HT1080 (cell line): ENCODE results near the gene DLK1. TPM values are rescaled to one million over a fixed set of nuclear protein-coding genes. Genes with fewer than 3 reads are reported as not detected.

Source experiments
- DNase-seq: peaks from one replicate; pipeline ENCODE4 v3.0.0-alpha.2; 2015; ENCODE audit warnings: low read depth
- total RNA-seq: library from RNA; depleted of rRNA; stranded (reverse); fragments of >200 nt; shearing (Covaris generic); gene quantifications from 2 replicates; pipeline ENCODE4 v1.2.3, GENCODE V29; 2014

Gene DLK1
- total RNA-seq, 1 experiment from 2014 or later, result not detected

DNA sequence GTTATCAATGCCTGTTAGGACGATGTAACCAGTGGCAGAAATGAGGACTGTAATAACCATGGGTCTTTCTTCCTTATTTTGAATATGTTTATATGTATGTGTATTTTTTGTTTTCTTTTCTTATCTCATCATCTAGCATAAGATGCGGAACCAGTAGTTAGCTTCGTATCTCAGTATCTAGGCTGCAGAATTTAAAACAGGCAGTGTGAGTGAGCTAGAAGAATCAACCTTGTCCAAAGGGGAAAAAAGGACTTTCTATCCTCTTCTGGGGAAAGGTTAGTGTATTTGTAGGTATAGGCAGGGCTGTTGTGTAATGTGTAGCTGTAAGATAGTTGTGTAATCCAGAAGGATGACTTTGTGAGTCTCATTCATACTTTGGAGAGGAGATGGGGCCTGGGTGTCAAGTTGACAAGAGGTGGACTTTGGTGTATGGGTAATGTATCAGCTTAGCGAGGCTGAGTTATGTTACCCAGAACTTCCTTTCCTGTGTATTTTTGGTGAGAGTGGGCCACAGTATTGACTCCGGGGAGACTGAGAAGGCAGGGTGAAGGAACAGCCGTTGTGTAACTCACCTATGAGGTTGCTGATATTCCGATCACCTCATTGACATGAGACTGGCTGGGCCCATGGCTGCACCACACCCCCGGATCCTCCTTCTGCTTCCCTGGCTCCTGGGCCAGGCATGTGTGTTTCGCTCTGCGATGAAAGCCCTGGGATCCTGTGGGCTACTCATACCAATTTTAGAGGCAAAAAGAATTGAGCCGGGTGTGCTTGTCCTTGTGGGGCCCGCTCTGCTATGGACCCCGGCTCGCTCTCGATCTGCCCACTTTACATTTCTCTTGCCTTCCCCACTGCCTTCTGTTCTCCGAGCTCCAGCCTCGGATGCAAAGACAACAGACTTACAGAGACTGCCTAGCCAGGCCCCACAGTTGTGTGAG is 24.3 kb downstream of the DLK1 start:
- no peak for DNase-seq

DNA sequence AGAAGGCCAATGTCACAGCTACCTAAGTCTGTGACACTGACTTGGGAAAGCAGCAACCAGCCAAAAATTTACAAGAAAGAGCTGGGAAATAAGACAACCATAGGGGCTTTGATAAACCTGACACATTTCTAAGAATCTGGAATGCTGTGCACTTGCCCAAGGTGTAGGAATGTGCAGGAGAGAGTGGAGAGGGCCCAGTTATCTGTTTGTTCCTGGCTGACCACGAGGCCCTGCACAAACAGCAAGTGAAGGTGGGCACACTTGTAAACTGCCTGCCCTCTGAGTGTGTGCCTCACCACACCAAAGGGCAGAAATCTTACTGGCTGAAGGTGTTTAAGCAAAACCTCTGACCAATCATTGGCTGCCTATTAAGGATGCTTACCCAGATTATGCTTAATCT is 27.3 kb downstream of the DLK1 start:
- no peak for DNase-seq

DNA sequence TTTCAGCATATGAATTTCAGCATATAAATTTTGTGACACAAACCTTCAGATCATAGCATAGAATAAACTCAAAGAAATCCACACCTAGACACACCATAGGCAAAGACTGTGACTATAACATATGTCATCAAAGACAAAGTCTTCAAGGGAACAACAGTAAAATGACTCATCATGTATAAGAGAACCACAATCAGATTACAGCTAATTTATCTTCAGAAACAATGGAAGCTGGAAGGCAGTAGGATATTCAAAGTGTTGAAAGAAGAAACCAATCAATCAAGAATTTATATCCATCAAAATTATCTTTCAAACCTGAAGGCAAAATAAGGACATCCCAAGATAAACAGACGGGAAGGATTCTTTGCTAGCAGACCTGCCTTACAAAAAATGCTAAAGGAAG is 29.0 kb downstream of the DLK1 start:
- peak; percentile 51 for DNase-seq

DNA sequence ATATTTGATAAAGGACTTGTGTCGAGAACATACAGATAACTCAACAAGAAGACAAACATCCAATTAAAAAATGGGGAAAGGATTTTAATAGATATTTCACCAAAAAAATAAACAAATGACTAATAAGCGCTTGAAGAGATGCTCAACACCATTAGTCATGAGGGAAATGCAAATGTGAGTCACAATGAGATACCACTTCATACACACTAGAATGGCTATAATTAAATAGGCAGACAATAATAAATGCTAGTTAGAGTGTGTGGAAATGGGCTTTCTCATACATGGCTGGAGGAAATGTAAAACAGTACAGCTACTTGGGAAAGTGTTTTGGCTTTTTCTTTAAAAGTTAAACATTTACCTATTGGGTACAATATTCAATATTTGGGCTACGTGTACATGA is 34.8 kb downstream of the DLK1 start:
- peak; percentile 57 for DNase-seq

DNA sequence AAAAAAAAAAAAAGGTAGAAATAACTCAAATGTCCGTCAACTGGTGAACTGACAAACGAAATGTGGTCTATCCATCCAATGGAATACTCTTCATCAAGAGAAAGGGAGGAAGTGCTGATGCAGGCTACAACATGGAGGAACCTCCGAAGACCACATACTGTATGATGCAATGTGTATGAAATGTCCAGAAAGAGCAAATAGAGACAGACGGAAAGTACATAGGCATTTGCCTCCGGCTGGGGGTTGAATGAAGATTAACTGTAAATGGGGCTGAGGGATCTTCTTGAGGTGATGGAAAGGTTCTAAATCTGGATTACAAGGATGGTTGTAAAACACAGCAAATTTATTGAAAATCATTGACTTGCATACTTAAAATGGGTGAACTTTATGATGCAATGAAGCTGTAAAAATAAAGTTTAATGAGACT is 35.4 kb downstream of the DLK1 start:
- DNase-seq, result no peak

DNA sequence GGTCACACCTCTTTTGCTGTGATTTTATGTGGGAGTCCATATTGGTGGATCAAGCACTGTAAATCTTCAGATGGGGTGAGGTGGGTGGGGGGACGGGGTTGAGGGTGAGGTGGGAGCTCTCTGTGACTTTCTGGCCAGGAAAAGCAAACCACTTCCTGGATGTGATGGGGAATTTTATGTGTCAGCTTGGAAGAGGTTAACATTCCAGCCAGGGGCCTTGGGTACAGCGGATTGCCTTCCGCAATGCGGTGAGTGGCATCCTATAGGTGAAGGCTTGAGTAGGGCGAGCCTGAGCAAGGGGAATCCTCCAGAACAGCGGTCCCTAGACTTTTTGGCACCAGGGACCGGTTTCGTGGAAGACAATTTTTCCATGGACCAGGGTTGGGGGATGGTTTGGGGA is 36.2 kb downstream of the DLK1 start:
- peak; percentile 32 for DNase-seq

DNA sequence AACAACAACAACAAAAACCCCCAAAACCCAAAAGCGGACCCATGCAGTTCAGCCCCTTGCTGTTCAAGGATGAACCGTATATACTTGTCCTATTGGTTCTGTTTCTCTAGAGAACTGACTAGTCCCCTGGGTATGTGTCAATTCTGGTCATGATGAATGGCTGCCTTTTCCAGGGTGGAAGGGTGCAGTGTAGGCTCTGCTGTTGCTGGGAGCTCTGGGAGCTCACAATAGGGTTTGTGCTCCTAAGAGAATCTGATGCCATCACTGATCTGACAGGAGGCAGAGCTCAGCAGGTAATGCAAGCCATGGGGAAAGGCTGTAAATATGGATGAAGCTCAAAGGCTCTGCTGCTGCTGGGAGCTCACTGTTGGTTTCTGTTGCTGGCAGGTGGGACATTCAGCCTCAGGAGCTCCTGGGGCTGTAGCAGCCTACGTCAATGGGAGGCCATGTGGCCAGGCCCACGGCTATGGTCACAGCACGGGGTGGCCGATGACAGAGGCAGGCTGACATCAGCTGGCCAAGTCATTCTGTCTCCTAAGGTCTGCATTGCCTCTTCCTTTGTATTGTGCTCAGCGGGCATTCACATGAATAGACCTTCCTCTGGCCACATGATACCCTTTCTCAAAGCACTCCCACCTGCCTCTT is 37.9 kb downstream of the DLK1 start:
- no peak for DNase-seq

DNA sequence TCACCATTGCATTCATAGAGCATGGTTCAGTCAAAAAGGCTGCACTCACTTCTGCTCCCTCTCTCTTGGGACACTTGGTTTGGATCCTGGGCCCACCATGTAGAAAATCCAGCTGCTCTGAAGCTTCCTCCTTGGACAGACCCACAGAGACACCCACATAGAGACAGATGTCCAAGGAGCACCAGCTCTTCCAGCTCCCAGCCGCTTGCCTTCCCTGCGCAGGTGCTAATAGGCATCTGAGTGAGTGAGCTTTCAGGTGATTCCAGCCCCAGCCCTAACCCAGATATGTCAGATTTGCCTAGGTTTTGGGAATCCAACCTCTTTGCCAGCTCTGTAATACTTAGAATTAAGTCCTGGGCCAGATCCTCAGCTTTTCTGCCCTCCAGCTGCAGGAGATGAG is 38.6 kb downstream of the DLK1 start:
- no peak for DNase-seq

DNA sequence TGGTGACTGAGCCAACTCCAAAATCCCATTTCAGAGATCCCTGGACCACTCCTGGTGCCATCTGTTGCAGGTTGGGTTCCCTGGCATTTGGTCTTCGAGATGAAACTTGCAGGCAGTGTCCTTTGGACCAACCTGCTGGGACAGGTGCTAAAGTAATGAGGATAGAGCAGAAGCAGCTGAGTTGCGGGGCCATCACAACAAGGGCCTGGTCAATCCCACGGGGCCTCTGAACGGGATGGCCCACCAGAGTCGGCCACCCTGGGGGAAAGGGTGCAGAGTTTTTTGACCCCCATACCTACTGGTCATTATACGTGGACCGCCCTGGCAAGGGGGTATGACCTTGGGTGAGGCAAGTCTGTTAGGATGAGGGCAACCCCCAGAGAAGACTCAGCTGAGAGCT is 39.3 kb downstream of the DLK1 start:
- no peak for DNase-seq

DNA sequence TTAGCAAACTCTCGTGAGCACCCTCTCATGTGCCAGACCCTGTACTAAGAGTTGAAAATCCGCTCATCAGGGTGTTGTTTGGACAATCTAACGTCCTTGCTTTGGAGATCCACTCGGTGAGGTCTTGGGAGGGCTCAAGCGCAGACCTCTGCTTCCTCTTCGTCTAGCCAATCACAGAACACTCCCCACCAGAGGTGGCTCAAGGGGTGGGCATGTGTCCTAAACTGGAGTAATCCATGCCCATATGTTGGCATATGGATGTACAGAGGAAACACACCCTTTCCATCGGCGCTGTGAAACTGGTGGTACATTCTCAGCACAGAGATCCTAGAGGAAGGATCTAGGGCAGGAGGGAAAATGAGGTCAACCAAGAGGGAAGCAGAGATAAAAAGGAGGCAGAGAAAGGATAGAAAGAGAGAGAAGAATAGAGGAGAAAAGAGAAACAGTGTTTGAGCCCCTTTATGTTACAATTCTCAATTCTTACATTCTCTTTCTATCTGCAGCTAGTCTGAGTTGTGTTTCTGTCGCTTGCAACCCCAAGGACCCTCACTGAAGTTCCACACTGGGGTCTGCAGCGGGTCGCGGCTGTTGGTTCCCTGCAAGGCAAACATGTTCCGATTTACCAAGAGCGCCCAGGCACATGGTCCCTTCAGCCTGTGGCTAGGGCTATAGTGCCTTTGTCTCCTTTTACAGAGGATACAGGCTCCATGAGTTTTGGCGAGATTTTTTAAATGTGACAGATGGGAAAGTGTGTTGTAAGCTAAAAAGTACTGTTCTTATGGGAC is 40.5 kb downstream of the DLK1 start:
- no peak for DNase-seq

DNA sequence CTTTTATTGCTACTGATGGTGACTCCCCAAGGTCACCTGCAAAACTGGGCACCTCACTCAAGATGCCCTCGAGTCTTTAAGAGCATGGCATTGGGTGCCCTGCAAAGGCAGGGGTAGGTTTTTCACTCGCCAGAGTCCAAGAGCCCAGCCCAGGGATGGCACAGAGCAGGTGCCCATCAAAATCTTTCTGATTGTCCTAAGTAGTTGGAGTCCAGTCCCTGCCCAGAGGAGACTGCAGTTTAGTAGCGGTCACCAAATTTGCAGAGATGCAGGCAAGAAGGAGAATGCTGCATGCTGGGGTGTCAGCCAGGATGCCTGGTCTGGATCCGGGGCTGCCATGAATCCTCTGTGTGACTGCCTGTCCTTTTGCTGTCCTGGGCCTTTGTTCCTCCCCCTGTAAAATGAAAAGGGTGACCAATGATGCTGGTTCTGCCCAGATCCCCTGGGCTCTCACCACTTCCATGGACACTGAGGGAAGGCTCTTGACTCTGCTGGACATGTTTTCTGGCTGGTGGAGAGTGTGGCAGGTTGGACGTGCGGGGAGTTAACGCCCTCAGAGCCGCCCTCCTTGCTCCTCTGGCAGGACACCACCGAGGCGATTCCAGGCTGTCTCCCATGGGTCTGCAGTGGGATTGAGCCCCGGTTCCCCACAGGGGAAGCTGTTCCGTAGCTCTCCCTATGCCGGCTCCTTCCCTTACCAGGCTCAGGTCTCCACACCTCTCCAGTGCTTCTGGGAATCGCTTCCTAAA is 41.3 kb downstream of the DLK1 start:
- DNase-seq, result no peak

DNA sequence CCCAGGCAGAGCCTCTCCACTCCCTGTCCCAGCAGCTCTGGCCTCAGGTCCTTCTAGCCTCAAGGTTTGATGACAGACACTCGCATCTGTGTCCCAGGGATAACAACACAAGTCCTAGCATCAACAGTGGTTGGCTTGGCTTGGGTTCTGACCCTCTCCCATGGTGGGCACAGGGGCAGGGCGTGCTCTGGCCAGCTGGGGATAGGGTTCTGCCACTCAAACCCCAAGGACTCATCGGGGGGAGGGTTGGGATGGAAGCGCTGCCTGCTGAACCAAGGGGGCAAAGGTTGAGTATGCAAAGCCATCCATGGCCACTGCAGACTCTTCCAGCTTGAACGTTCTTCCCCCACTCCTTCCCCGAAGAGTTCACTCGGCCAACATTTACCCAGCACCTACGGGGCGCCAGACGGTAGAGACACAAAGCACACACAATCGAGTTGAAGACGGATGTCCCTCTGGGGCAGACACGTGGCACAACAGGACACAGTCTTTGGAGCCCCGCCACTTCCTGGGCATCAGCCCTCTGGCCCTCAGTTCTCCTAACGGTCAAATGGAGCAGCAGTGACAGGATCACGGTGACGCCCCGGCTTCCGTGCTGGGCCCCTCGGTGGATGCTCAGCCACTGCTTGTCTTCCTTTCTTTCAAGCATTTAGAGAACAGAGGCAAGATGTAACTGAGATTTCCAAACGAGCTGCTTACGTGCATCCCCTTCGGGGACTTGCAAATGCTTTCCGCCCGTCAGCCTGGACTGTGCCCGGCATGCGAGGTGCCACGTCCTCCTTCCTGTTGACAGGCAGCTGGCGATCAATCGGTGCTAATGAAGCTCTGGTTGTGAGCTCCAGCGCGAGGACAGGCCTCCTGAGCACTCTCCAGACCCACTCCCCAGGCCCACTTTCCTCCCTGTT is 42.6 kb downstream of the DLK1 start:
- DNase-seq, result no peak

DNA sequence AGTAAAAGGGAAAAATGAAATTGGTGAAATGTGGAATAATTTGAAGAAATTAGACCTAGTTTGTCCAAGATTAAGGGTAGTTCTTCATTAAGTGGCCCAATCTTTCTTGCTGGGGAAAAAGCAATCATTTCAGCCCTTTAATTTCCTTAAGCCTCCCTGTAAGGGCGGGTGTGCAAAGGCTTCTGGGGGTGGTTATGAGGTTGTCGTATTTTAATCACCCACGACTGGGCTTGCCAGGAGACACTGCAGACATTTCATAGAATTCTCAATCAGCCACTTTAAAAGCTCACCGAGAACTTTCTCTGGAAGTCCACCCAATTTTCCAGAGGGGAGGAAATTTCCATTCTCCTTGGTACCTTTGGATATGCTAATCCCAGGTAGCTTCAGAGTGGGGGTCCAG is 43.4 kb downstream of the DLK1 start:
- no peak for DNase-seq

DNA sequence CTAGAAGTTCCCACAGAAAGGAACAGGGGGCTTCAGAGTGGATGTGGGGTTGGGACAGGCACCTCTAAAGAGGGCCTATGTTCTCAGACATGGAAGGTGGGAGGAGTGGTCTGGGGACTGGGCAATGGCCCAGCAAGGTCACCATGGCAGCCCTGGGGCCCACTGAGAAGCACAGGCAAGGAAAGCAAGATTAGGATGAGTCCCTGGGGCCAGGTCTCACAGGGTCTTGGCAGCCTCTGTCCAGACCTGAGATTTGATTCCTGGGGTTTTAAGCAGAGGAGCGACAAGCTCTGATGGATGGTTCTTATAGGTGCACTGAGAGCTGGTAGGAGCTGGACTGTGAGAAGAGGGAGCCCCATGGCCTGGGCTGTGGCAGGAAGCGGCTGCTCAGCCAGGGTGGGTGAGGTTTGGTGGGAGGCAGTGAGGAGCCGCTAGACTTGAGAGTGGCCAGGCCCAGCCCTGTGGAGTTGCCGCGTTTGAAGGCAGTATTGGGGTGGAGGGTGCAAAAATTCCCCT is 44.0 kb downstream of the DLK1 start:
- no peak for DNase-seq

DNA sequence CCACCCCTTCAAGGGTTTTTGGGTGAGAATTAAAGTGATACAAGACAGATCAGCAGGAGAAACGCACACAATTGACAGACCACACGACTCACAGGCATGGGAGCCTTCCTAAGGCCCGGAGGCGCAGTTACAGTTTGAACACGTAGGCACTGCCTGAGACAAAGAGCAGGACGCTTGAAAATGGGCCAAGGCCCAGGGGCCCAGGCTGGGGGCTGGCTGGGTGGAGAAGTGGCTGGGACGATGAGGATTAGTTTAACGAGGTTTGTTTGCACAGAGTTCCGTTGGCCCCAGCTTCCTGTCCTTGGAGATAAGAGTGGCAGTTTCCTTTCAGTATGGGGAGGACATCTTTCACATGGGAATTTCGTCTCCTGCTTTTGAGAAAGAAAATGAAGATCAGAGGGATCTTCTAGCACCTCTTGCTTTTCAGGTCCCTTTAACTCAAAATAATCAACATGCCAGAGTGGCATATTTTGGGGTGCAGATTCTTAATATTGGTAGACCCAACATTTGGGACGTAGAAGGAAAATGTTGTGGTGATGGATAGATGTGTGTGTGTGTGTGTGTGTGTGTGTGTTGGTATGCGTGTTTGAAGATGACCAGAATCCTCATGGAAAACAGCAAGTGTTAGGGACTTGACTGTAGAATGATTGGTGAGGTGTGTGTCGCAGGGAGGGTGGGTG is 44.6 kb downstream of the DLK1 start:
- no peak for DNase-seq

DNA sequence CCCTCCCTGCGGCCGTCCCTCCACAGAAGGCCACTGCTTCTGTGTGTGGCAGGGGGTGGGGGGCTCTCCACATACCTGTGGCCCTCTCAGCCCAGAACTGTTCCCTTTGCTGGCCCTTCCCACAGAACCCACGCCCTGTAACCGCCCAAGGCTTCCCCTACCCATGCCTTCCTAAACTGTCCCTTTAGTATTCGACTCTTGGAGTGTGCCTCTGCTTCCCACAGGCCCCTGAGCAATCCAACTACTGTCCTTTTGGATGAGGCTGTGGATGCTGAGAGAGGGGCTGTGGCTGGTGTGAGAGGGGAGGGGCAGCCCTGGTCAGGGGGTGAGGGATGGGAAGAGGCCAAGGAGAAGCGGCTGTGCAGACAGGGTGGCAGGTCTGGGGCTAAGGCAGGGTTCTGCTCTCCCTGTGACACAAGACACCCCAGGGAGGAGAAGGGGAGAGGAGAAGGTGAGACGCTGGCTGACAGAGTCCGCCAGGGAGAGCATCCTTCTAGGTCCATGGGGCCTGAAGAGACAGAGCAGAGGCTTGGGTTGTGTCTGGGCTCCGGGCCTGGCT is 46.0 kb downstream of the DLK1 start:
- no peak for DNase-seq

DNA sequence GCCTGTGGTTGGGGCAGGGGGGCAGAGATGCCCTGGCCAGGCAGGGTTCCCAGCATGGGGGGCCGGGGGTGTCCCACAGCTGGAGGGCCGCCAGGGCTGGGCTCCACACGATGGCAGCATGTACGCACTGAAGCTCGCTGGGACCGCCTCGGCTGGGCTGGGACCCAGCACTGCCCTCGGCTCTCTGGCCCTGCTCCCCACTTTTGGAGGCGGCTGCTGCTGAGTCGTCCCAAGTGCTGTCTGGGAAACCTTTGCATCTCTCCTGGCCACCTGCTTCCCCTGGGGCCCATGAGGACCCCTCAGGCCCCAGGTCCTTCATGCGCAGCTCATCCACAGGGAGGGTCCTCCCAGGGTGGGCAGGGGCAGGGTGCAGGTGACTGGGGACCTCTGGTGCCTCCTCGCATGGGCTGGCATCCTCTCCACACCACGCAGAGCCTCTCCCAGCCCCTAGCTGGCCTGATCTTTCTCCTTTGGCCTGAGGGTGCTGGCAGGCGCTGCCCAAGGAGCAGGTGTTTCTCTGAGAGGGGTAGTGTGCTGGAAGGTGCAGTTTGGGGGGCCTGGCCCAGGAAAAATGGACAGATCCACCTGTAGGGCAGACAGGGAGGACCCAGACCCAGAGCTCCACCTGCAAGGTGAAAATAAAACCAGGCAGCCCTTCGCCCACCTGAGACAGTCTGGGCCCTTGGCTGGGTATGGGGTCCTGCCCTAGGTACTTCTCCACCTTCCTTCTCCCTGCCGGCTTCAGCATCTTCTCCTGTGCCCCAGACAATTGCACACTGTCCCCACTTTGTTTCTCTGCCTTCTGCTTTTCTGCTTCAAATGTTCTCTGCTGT is 46.9 kb downstream of the DLK1 start:
- DNase-seq, result no peak

DNA sequence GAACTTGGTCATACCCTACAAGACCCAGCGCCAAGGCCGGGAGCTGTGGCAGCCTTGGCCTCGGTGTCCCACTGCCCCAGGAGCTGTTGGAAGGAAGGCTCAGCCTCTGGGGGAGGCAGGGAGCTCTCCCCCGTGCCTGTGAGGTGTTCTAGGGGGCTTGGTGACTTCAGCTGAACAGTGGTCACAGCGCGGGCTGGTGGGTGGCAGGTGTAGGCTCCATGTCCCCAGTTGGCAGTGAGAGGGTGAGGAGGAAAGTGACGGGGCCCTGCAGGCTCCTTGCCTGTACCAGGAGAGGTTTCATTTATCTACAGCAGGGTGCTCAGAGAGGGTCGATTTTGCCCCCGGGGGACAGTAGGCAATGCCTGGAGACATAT is 47.5 kb downstream of the DLK1 start:
- DNase-seq, result no peak
